ENCODE data around the gene GBA2.

Gene GBA2

DNA sequence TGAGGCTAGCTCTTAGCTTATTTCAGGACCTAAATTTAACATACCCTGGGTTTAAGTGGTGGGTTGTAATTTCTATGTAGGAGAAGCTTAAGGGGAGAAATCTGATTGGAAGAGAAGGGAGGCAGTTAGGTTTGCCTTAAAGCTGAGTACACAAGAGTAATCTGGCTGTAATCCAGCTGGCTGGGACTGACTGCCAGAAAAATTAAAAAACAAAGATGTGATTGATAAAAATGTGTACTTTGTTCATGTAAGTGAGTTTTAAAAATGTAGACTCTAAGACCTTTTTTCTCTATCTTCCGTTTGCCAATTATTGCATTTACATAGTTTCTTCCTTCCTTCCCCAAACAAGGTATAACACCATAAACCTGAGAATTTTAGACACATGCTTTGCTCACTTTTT is 22.5 kb upstream of the GBA2 start:
- no peak for DNase-seq (ENCODE audit: low read depth)
- no peak overlapping the region for H3K4me3 ChIP-seq (ENCODE audit: low read depth, low read length)
- TF ChIP-seq, protein P1, sequence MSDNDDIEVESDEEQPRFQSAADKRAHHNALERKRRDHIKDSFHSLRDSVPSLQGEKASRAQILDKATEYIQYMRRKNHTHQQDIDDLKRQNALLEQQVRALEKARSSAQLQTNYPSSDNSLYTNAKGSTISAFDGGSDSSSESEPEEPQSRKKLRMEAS (IDR thresholded peaks at IDR 0.05; ENCODE audit: low read depth, low read length), result no peak
- no peak for TF ChIP-seq POLR2A (IDR thresholded peaks at IDR 0.05; ENCODE audit: extremely low read depth, insufficient read length)
- no peak for TF ChIP-seq MYC (IDR thresholded peaks at IDR 0.05; ENCODE audit: low read depth, low read length)
- TF ChIP-seq, protein P2, sequence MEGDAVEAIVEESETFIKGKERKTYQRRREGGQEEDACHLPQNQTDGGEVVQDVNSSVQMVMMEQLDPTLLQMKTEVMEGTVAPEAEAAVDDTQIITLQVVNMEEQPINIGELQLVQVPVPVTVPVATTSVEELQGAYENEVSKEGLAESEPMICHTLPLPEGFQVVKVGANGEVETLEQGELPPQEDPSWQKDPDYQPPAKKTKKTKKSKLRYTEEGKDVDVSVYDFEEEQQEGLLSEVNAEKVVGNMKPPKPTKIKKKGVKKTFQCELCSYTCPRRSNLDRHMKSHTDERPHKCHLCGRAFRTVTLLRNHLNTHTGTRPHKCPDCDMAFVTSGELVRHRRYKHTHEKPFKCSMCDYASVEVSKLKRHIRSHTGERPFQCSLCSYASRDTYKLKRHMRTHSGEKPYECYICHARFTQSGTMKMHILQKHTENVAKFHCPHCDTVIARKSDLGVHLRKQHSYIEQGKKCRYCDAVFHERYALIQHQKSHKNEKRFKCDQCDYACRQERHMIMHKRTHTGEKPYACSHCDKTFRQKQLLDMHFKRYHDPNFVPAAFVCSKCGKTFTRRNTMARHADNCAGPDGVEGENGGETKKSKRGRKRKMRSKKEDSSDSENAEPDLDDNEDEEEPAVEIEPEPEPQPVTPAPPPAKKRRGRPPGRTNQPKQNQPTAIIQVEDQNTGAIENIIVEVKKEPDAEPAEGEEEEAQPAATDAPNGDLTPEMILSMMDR (IDR thresholded peaks at IDR 0.05; ENCODE audit: low read depth, low read length), result no peak

DNA sequence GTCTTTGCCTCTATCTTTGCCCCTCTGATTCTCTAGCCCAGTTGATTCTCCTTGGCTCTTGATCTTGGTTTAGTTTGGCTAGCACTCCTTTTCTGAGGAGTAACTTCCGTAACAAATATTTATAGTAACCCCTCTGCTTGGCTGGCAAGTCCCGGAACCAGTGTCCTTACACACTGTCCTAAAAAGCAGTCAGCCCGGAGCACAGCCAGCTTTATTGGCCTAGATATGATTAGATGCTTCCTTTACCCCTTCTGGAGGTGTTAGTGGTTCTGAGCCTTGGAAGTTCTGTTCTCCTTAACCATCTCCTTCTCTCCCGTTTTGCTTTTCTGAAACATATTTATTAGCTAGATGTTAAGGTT is 22.0 kb upstream of the GBA2 start:
- H3K4me3 ChIP-seq (ENCODE audit: low read depth, low read length), result no peak overlapping the region
- DNase-seq (ENCODE audit: low read depth), result no peak

DNA sequence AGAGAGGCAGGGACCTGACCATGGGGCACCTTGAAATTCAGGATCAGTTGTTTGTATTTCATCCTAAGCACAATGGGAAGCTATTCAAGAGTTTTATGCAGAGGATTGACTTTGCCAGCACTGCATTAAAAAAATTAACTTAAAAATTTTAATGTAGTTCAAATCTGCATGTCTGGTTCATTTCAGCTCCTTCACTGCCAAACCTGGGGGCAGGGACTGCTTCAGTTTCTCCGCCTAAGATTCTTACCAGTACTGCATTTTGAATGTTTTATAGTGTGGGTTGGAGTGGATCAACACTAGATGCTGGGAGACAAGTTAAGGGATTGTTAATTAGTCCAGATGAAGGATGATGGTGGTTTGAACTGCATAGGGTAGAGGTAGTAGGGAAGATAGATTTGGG is 20.7 kb upstream of the GBA2 start:
- TF ChIP-seq POLR2A (IDR thresholded peaks at IDR 0.05; ENCODE audit: extremely low read depth, insufficient read length) (no peak), MYC (IDR thresholded peaks at IDR 0.05; ENCODE audit: low read depth, low read length) (no peak)
- TF ChIP-seq, protein P2 (IDR thresholded peaks at IDR 0.05; ENCODE audit: low read depth, low read length), result no peak
- TF ChIP-seq, protein P1 (IDR thresholded peaks at IDR 0.05; ENCODE audit: low read depth, low read length), result no peak
- DNase-seq (ENCODE audit: low read depth), result no peak
- H3K4me3 ChIP-seq (ENCODE audit: low read depth, low read length), result no peak overlapping the region

More for the DNA sequence above, 22.0 kb upstream of the GBA2 start:
- TF ChIP-seq, protein P1 (IDR thresholded peaks at IDR 0.05; ENCODE audit: low read depth, low read length), result no peak
- TF ChIP-seq POLR2A (IDR thresholded peaks at IDR 0.05; ENCODE audit: extremely low read depth, insufficient read length) (no peak), MYC (IDR thresholded peaks at IDR 0.05; ENCODE audit: low read depth, low read length) (no peak)
- TF ChIP-seq, protein P2 (IDR thresholded peaks at IDR 0.05; ENCODE audit: low read depth, low read length), result no peak

DNA sequence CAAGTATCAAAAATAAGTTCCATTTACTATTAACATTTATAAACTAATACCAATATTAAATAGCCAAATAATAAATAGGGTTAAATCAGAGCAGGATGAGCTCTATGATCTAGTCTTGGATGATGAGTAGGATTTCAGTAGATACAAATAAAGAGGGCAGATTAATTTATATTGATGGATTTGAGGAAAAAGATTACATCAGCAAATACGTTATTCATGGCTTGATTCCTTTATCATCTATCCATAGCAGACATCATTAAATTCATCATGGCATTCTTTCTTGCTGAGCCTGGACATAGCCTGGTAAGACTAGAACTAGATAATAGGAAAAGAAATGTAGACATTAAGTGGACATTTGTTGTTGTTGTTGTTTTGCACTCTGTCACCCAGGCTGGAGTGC is 18.4 kb upstream of the GBA2 start:
- DNase-seq (ENCODE audit: low read depth), result no peak
- TF ChIP-seq POLR2A (IDR thresholded peaks at IDR 0.05; ENCODE audit: extremely low read depth, insufficient read length), result no peak
- TF ChIP-seq, protein P1 (IDR thresholded peaks at IDR 0.05; ENCODE audit: low read depth, low read length), result no peak
- TF ChIP-seq, protein P2 (IDR thresholded peaks at IDR 0.05; ENCODE audit: low read depth, low read length), result no peak
- TF ChIP-seq MYC (IDR thresholded peaks at IDR 0.05; ENCODE audit: low read depth, low read length), result no peak
- no peak overlapping the region for H3K4me3 ChIP-seq (ENCODE audit: low read depth, low read length)

DNA sequence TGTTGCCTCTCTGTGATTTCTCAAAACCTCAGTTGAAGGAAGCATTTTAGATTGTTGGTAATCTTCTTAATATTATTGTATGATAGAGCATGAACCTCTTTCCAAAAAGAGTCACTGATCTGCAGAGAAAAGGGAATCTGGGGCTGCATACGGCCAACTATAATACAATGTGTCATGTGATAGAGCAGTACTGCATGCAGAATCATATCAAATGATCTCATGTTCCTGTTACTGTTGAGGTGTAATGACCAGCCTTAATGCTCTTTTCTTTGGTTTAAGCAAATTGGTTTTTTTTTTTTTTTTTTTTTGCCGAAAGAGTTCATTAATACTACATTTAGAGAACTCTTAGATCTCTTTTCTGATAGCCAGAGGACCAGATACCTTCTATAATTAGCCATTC is 18.0 kb upstream of the GBA2 start:
- no peak overlapping the region for H3K4me3 ChIP-seq (ENCODE audit: low read depth, low read length)
- DNase-seq (ENCODE audit: low read depth), result no peak
- TF ChIP-seq, protein P2 (IDR thresholded peaks at IDR 0.05; ENCODE audit: low read depth, low read length), result no peak
- TF ChIP-seq MYC (IDR thresholded peaks at IDR 0.05; ENCODE audit: low read depth, low read length), result no peak
- no peak for TF ChIP-seq POLR2A (IDR thresholded peaks at IDR 0.05; ENCODE audit: extremely low read depth, insufficient read length)
- TF ChIP-seq, protein P1 (IDR thresholded peaks at IDR 0.05; ENCODE audit: low read depth, low read length), result no peak

DNA sequence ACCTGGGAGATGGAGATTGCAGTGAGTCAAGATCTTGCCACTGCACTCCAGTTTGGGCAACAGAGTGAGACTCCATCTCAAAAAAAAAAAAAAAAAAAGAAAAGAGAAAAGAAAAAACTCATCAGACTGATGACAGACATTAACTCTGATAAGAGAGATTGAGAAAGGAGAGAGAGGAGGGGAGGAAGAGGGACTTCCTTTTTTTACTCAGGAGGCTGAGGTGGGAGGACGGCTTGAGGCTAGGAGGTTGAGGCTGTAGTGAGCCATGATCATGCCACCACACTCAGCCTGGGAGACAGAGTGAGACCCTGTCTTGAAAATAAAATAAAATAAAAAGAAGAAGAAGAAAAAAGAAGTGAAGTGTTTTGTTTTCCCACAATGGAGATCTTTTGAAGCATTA is 14.8 kb upstream of the GBA2 start:
- peak; percentile 13 for DNase-seq (ENCODE audit: low read depth)
- H3K4me3 ChIP-seq (ENCODE audit: low read depth, low read length), result no peak overlapping the region
- TF ChIP-seq MYC (IDR thresholded peaks at IDR 0.05; ENCODE audit: low read depth, low read length), result no peak
- TF ChIP-seq, protein P1 (IDR thresholded peaks at IDR 0.05; ENCODE audit: low read depth, low read length), result no peak
- TF ChIP-seq, protein P2 (IDR thresholded peaks at IDR 0.05; ENCODE audit: low read depth, low read length), result no peak
- no peak for TF ChIP-seq POLR2A (IDR thresholded peaks at IDR 0.05; ENCODE audit: extremely low read depth, insufficient read length)

Measured in NB4 (cell line).